AG08396 (cell line): ENCODE measurements around the gene EWSR1.
A peak's percentile ranks its signal among the peaks of the same experiment; 100 is the strongest.
"Not testable (repeated sequence)": the region's sequence is repeated elsewhere in the genome, so short reads cannot be mapped to it uniquely, and the experiment has no call there.

Source experiments
- DNase-seq: peaks from one replicate; pipeline ENCODE4 v3.0.0; 2012; ENCODE audit warnings: low spot score, mixed read lengths

EWSR1 gene

GRCh38 chr22:29337631-29338284, 69.7 kb downstream of the EWSR1 start:
- DNase-seq: no peak

- no peak for DNase-seq
Measured at GRCh38 chr22:29338398-29338797, 70.3 kb downstream of the EWSR1 start.

GRCh38 chr22:29339381-29340235, 71.5 kb downstream of the EWSR1 start:
- DNase-seq: no peak

- no peak for DNase-seq
Measured at GRCh38 chr22:29340566-29340965, 72.5 kb downstream of the EWSR1 start.

- no peak for DNase-seq
Measured at GRCh38 chr22:29341056-29341848, 73.2 kb downstream of the EWSR1 start.

GRCh38 chr22:29341849-29342127, 73.7 kb downstream of the EWSR1 start:
- no peak for DNase-seq

- DNase-seq: no peak
Measured at GRCh38 chr22:29342177-29342576, 74.1 kb downstream of the EWSR1 start.

GRCh38 chr22:29342577-29343312, 74.7 kb downstream of the EWSR1 start:
- no peak for DNase-seq

- peak; percentile 70 for DNase-seq
Measured at GRCh38 chr22:29343313-29343805, 75.3 kb downstream of the EWSR1 start.

GRCh38 chr22:29344137-29344536, 76.1 kb downstream of the EWSR1 start:
- peak; percentile 77 for DNase-seq

- DNase-seq: not testable (repeated sequence)
Measured at GRCh38 chr22:29344889-29345288, 76.8 kb downstream of the EWSR1 start.

GRCh38 chr22:29345932-29346331, 77.9 kb downstream of the EWSR1 start:
- DNase-seq: no peak

- no peak for DNase-seq
Measured at GRCh38 chr22:29346659-29347058, 78.6 kb downstream of the EWSR1 start.

GRCh38 chr22:29348041-29348440, 80.0 kb downstream of the EWSR1 start:
- DNase-seq: no peak

- DNase-seq: no peak
Measured at GRCh38 chr22:29348956-29349355, 80.9 kb downstream of the EWSR1 start.
